HG02973 (cell line): ENCODE measurements around the gene RASEF.

Experiments
- ATAC-seq: cut with Tn5 transposase; IDR thresholded peaks from one replicate; pipeline ENCODE4 v1.9.1; 2021; ENCODE audit warnings: moderate library complexity; ENCODE audit not compliant: unreplicated experiment

The RASEF gene

DNA sequence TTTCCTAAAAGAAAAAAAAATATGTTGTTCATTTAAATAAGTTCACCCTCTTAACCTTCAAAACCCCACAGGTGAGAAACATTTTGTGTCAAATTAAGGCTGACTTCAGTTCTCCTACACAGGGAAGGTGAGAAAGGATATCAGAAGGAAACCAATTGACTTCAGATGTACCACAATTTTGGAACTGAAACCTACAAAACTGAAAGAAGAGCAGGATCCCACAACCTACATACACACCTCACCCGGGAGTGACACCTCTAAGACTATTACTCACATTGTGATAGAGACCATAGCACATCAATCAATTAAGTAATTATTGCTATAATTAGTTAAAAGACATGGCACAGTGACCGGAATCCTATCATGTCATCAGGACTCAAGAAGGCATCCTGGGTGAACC lies 47.0 kb downstream of the RASEF start:
- ATAC-seq = no peak

DNA sequence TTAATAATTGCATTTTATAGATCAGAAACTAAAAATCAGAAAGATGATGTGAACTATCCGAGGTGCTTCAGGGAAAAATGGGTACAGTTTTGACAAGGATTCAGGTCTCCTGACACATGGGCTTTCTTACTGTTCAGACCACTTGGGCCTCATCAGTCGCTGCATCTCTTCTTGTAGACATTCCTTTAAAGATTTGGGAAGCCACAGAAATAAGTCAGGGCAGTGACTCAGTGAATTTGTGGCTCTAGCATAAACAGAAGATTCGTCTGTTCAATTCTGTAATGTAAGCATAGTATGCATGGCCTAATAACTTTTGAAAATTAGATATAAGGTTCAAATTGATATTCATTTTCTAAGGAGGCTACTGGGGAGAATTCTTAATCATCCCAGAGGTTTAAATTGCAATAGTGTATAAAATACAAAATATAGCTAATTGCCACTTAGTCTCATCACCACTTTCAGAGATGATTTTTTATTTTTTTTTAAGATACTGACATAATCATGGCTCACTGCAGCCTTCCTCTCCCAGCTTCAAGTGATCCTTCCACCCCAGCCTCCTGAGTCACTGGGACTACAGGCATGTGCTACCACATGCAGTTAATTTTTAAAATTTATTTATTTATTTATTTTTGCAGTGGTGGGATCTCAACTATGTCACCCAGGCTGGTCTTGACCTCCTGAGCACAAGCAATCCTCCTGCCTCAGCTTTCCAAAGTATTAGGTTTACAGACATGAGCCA lies 48.9 kb downstream of the RASEF start:
- ATAC-seq = no peak

DNA sequence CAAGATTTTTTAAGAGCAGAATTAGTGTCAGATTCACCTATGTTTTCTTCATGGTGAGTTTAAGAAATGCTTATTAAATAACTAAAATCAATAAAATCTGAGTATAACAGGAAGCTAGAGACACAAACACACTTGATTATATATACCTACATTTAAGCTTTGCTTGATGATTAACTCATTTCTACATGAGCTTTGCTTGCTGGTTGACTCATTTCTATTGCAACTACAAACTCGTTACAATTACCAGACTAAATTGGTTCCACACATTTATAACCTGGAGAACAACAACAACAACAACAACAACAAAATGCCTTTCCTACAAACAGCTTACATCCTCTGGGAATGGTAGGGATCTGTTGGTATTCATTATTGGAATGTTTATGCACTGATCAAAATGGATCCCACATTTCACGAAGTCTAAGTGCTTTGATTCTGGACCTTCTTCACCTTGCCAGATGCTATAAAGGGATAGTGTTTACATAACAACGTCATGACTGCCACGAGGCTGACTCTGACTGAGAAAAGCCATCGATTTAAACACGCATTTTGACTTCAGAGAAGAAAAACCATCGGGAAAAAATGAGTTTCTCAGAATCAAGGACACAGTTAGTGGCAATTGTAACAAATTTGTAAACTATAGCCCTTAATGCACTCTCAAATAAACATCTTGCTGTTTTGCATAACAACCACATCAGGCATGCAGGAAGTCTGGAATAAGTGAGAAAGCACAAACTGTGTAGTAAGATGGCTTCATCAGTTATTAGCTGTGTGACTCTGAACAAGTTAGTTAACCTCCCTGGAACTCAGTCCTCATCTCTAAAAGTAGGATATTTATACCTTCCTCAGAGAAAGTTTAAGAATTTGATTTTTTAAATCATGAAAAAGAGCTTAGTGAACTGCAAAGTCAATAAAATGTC lies 49.8 kb downstream of the RASEF start:
- no peak for ATAC-seq

DNA sequence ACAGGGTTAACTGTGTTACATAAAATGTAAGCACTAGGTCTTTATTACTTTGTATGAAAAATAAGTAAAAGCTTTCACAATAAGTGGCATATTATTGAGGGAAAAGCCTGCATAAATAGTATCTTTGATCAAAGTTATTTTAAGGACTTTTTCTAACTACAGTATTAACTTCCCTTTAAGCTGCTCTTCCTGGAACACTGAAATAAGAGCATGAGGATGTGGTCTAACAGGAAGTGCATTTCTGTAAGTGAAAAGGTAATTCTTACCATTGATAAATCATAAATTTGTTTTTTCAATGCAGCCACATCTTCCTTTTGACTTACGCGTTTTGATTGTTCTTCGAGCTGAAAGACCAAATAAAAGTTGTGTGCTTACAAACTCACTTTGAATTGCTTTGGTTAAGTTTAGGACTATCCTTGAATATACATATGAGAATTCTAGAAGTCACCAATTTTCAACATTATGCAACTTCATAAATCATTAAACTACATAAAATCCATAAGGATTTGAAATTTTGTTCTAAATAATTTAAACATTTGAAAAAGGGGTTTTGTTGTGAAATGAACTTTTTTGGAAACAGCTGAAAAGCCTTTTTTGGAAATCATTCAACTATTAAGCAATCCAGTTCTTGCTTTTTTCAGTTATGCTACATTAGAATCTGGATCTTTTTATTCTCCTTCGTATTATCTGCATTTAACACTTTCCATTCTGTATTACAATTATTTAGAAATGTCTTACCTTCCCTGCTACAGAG lies 50.6 kb downstream of the RASEF start:
- ATAC-seq = no peak

DNA sequence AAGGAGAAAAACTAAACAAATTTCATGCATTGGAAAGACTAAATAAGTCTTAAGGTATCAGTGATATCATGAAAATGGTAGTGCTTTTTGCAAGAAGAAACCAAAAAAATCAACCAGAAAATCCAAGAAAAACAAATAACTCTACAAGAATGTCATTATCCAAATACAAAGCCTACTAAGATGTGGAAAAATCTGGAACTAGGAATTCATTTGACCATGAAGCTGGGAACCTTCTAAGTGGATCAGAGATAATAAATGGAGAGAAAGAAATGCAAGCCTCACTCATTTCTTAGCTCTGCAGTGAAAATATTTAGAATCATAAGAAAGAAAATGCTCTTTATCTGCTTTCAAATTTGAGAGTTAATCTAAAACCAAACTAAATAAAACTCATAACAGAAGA lies 51.3 kb downstream of the RASEF start:
- ATAC-seq = no peak

DNA sequence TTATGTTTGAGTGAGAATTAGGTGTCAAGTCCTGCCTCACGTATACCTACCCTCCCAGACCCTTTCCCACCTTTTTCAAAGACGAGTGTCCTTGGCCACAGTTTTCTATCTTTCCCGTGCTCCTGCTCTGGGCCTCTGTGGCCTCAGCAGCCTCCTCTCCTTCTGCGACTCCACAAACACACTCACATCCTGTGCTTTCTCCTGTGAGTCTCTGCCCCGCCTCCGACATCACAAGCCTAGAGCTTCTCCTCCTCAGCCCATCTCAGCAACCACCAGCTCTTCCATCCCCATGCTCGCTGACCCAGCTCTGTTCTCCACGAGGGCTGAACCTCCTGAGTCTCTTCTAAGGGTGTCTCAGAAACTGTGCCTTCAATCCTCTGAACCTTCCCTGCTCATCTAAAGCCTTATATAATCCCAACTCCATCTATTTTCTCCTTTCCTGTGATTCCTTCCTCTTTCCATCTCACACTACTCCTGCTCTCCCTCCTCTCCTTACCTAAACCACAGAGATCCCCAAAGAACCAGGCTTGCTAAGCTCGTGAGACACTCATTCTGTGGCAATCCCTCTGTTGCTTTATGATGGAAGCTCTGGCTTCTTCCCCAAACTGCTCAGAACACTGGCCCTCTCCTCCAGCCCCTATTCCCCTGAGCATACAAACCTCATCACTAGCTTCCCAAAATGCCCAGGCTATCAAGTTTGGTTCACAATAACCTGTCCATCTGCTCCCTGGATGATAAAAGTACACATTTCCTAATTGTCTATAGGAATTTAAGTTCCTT lies 55.2 kb downstream of the RASEF start:
- no peak for ATAC-seq

DNA sequence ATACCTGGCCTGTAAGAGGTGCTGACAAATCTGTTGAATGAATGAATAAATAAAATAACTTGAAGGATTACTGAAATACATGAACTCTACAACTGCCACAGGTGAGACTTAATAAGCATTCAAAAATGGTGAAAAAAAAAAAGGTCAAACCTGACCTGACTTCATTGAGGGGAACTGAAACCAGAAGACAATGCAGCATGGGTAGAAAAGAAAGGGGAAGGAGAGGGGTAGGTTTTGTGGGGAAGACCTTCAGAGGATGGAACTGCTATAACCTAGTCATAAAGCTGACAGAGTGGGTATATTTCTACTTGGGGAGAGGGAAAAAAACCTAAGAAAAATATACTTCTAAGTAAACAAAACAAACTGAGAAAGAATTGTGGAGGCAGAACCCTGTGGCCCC lies 56.6 kb downstream of the RASEF start:
- no peak for ATAC-seq

DNA sequence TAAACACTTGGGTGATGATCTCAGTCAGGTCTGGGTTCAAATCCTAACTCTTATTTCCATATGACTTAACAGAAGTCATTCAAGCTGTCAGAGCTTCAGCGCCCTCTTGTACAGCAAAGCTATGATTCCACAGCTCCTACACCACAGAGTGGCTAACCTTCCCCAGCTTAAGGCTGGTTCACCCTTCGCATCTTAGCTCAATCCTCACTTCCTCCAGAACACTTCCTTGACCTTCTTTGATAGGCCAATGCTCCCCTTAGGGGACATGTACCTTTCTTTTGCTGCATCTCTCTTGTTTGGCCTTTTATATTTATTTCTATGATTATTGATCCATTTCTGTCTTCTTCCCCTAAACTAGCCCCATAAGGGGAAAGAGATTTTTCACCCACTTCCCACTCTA lies 57.0 kb downstream of the RASEF start:
- no peak for ATAC-seq

DNA sequence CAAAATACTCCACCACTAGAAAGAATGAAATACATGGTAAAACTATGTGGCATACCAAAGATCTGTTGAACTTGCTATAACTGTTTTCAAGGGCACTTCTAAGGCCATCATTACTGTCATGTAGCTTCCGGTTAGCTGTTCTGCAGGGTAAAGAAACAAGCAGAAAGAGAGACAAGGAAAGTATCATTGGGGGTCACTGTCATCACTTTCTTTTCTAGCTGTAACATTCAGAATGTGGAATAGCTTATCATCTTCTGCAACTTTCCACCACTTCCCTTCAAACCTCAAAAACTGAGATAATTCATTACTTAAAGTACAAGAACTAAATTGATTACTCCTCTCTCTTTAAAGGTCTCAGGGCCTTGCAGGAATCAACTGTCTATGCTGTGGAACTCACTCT lies 57.6 kb downstream of the RASEF start:
- ATAC-seq = no peak

DNA sequence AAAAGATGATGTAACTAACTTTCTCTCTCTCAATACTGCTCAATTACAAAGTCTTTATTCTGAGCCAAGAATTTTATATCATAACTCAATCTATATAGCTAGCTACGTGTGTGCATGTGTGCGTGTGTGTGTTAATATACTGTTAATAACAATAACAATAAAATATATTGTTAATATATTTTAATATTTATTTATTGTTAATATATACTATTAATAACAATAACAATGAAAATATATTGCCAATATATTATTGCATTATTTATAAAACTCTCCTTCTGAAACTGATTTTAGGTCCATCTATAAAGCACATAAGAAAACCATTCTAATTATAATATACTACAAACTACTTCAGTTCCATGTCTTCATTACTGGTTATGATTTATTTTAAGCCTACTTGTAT lies 60.6 kb downstream of the RASEF start:
- ATAC-seq = no peak

DNA sequence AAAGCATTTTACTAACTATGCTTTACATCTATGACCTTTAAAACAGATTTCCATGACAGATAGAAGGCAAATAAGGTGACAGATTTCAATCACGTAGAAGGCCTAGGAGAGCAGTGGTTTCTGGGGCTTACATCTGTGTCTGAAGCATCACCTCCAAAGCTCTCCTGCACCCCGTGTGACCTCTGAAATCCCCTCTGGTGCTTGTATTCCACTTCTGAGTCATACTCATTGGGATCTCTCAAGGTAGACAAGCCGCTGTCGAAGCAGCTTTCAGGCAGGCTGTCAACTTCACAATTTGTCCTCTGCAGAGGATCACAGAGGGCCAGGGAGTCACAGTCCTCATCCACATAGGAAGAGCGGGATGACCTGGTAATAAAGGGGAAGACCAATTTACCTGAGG lies 62.2 kb downstream of the RASEF start:
- ATAC-seq = no peak

DNA sequence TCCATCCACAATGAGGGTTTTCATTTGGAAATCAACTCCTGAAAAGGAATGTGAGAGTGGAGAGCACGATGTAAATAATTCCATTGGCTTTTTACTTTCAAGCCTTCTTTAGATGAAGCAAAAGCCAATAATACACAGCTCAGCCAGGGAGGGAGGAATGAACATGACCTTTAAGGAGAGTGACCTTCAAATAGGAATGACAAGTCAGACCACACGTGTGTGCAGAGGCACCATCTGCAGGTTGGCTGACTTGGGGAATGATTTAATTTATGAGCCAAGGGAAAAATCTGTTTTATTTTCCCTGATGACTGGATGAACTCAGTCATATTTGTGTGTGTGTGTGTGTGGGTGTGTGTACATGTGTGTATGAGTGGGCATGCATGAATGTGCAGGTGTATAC lies 64.5 kb downstream of the RASEF start:
- ATAC-seq = no peak

DNA sequence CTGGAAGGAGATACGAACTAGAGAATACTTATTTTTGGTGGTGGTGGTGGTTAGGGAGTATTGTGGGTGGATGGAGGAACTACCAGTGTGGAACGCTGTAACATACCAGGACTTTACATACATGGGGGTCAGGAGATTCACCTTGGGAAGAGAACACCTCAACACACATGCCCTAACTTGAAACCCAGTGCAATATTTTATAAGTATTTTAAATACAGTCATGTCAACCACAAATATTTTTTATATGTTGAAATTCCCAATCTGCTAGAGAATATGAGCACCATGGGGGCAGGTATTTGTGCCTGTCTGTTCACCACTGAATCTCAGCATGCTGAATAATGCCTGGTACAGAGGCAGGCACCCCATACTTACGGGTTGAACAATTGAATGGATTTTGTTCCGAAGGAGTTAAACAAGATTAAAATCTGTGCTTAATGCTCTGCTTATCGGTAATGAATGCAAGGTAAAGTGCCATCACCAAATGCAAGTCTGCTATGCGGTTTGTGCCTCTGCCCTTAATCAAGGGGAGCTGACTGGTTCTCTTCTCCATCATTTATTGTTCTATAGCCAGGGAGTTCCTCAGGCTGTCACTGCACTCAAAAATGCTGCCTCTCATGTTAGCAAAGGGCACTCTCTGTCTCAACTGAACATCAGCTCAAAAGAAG lies 65.3 kb downstream of the RASEF start:
- ATAC-seq = no peak

DNA sequence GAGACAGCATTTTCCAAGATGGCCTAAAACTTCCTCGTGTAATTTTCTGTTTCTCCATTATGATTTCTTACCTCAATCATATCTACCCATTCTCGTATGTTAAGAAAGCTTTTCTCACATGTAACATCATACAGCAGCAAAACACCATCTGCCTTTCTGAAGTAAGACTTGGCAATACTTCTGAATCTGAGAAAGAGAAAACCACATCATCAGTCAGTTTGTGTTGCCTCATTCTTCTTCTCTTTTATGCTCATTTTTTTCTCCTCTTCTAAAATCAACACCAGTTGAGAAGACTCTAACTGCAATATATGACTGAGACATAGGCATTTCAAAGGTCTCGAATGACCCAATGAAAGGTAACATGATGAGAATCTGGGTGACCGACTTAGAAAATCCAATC lies 66.0 kb downstream of the RASEF start:
- ATAC-seq = no peak

DNA sequence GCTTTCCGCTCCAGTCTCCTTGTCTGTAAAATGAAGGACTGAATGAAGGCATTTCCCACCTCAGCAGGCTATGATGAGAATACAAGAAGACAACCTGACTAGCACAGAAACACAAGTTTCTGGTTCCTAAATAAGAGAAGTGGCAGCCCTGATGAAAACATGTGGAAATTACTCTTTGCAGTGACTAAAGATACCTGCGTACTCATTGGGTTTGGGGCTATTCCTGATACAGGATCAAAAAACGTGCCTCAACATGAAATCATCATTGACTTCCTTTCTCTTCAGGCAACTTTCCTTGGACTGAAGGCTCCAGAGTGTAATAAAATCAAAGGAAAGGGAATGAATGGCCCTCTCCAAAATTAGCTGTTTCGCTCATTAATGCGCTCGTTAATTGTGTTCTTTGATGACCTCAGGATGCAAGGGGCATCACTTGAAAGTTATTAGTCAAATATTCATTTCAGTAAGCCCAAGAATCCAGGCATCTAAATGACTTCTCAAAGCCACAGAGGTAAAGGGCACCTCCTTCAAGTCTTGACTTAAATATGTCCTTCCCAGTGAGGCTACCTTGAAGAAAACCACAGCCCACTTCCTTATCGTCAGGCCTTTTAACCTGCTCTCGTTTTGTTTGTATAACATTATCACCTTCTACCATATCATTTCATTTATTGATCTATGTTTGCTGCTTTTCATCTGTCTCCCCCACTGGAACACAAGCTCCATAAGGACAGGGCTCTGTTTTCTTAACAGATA lies 68.9 kb downstream of the RASEF start:
- ATAC-seq = no peak

DNA sequence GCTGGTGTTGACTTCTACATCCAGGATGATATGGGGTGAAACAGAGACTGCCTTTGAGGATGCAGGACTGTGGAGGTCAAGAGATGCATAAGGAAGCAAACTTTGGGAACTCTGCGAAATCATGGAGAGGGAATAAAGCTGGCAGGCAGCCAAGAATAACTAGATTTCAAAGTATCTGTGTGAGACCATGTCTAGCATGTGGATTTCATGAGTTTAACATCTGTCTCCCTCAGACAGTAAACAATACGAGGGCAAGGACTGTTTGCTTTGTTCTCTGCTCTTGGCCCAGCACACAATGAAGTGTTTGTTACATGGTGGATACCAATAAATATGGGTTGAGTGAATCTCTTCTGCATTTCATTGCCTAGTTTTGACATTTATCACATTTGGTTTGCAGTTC lies 71.3 kb downstream of the RASEF start:
- no peak for ATAC-seq

DNA sequence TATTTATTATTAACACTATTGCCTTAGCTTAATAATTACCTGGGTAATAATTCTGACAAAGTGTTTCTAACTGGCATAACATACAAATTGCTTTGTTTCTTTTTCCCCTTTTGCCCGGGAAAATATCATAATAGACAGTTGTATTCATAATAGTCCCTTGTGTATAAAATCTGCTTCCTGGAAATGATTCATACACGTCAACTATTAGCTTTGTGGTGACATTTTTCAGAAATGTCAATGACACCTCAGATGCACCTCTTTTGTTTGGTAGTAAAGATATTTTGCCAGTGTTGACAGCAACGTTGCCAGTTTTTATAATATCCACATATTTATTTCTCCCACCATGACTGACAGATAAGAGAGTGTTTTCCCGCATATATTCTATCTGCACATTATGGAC lies 73.0 kb downstream of the RASEF start:
- ATAC-seq = no peak

DNA sequence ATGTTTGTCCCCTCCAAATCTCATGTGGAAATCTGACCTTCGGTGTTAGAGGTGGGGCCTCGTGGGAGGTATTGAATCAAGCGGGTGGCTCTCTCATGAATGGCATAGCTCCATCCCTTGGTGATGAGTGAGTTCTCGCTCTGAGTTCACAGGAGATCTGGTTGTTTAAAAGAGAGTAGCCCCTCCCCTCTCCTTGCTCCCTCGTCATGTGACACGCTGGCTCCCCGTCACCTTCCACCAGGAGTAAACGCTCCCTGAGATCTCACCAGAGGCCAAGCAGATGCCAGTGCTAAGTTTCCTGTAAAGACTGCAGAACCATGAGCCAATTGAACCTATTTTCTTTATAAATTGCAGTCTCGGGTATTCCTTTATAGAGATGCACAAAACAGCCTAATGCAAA lies 74.5 kb downstream of the RASEF start:
- no peak for ATAC-seq

DNA sequence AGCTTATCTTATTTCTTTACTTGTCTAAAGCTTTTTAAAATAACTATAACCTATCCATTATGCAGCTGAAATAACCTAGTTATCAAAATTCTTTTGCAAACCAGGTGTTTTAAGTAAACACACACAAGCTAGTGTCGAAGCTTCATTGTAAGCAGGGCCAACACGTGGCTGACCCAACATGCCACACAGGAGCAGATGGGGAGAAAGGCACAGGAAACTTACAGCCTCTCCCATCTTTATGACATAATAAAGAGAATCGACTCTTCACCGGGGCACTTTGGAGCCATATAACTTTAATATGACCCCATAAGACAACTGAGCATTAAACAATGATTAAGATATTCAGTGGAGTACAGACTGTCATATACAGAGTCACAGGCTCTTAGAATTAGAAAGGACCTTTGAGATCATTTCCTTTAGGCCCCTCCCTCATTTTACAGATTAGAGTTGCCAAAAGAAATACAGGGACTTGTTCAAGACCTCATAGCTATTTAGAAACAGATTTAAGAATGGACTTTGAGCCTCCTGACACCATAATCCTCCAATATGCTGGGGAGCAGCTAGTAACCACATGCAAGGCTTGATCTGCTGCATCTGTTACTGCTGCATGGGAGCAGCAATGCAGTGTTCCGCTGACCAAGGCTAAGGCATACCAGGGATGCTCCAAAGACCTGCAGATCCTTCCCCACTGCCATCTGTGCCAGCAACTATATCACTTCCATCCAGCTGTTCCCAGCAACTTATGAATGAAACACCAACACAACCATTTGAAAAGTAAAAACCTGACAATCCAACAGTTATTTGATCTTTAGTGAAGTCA lies 75.4 kb downstream of the RASEF start:
- no peak for ATAC-seq
